Immature natural killer cell (primary cell): ENCODE results near the gene TMEM204. TPM values are rescaled to one million over a fixed set of nuclear protein-coding genes. Genes with fewer than 3 reads are reported as not detected.

Experiments
- DNase-seq, 3 donors: peaks; one replicate each; pipeline ENCODE4 v3.0.0; 2022; ENCODE audit warnings: mixed read lengths in 1 of 3
- H3K27ac Mint-ChIP-seq, 6 donors: one replicate each; pipeline ENCODE4 v1.8.0; 2020; ENCODE audit warnings: mixed read lengths in 6 of 6, mild to moderate bottlenecking in 5 of 6, inconsistent platforms in 4 of 6, moderate library complexity in 3 of 6
- H3K27me3 Mint-ChIP-seq, 3 donors: one replicate each; pipeline ENCODE4 v1.8.0; 2020 to 2021; ENCODE audit warnings: low read depth in 3 of 3, mild to moderate bottlenecking in 3 of 3, mixed read lengths in 3 of 3, moderate library complexity in 3 of 3, inconsistent platforms in 1 of 3
- H3K36me3 Mint-ChIP-seq, 3 donors: one replicate each; pipeline ENCODE4 v1.8.0; 2020; ENCODE audit warnings: mixed read lengths in 3 of 3, inconsistent platforms in 2 of 3, mild to moderate bottlenecking in 2 of 3
- H3K4me1 Mint-ChIP-seq, 2 donors: one replicate each; pipeline ENCODE4 v1.8.0; 2020; ENCODE audit warnings: inconsistent platforms in 2 of 2, mild to moderate bottlenecking in 2 of 2, mixed read lengths in 2 of 2, moderate library complexity in 1 of 2
- H3K4me3 Mint-ChIP-seq, 5 donors: one replicate each; pipeline ENCODE4 v1.8.0; 2020; ENCODE audit warnings: mild to moderate bottlenecking in 5 of 5, mixed read lengths in 5 of 5, inconsistent platforms in 3 of 5, moderate library complexity in 3 of 5
- H3K9me3 Mint-ChIP-seq, 6 donors: one replicate each; pipeline ENCODE4 v1.8.0; 2020; ENCODE audit warnings: mild to moderate bottlenecking in 6 of 6, mixed read lengths in 6 of 6, inconsistent platforms in 4 of 6, moderate library complexity in 3 of 6
- polyA plus RNA-seq, 3 donors: library from polyadenylated mRNA; unstranded; fragments of 300-500 nt; fragmentation: Illumina TruSeq; gene quantifications; one replicate each; pipeline ENCODE4 v1.2.3, GENCODE V29; 2021

TMEM204 gene
- polyA plus RNA-seq, 3 donors from 2014 or later, result 23.0 to 41.0 (median 38.3) TPM

- H3K4me3 Mint-ChIP-seq, result no peak overlapping the region
- no peaks in the 10 kb centered on the region for H3K9me3 Mint-ChIP-seq
- no peak for DNase-seq
- H3K4me1 Mint-ChIP-seq, result peaks cover 3 to 5% of the 10 kb centered on the region in 2 donors
- peaks cover 0 to 15% (median 9%) of the 10 kb centered on the region in 3 donors for H3K36me3 Mint-ChIP-seq
- peaks cover 0 to 2% (median 0%) of the 10 kb centered on the region in 3 donors for H3K27me3 Mint-ChIP-seq
- H3K27ac Mint-ChIP-seq, result no peak overlapping the region
Measured at GRCh38 chr16:1554826-1555445, 21.5 kb downstream of the TMEM204 start.

- H3K27ac Mint-ChIP-seq, result no peak overlapping the region
- peaks cover 0 to 3% of the 10 kb centered on the region in 2 donors for H3K4me1 Mint-ChIP-seq
- H3K36me3 Mint-ChIP-seq, result peaks cover 0 to 18% (median 6%) of the 10 kb centered on the region in 3 donors
- DNase-seq, result no peak
- no peak overlapping the region for H3K4me3 Mint-ChIP-seq
- H3K27me3 Mint-ChIP-seq, result peaks cover 0 to 2% (median 1%) of the 10 kb centered on the region in 3 donors
- no peaks in the 10 kb centered on the region for H3K9me3 Mint-ChIP-seq
Measured at GRCh38 chr16:1556254-1556653, 22.8 kb downstream of the TMEM204 start.

- Mint-ChIP-seq H3K9me3 (no peaks in the 10 kb centered on the region), H3K4me3 (no peak overlapping the region), H3K4me1 (peaks cover 0 to 1% of the 10 kb centered on the region in 2 donors), H3K36me3 (peaks cover 0 to 18% (median 6%) of the 10 kb centered on the region in 3 donors), H3K27me3 (peaks cover 0 to 1% (median 0%) of the 10 kb centered on the region in 3 donors), H3K27ac (no peak overlapping the region)
- no peak for DNase-seq
Measured at GRCh38 chr16:1557074-1557473, 23.6 kb downstream of the TMEM204 start.

GRCh38 chr16:1557576-1557975 lies 24.1 kb downstream of the TMEM204 start:
- H3K4me1 Mint-ChIP-seq, result no peaks in the 10 kb centered on the region
- DNase-seq, result no peak
- H3K27me3 Mint-ChIP-seq, result peaks cover 0 to 1% (median 0%) of the 10 kb centered on the region in 3 donors
- H3K9me3 Mint-ChIP-seq, result no peaks in the 10 kb centered on the region
- peak overlapping the region in 1 of 6 donors; percentile 35 for H3K27ac Mint-ChIP-seq
- peaks cover 0 to 18% (median 6%) of the 10 kb centered on the region in 3 donors for H3K36me3 Mint-ChIP-seq
- no peak overlapping the region for H3K4me3 Mint-ChIP-seq

- H3K4me1 Mint-ChIP-seq, result no peaks in the 10 kb centered on the region
- H3K36me3 Mint-ChIP-seq, result peaks cover 0 to 16% (median 6%) of the 10 kb centered on the region in 3 donors
- no peak overlapping the region for H3K4me3 Mint-ChIP-seq
- H3K27ac Mint-ChIP-seq, result no peak overlapping the region
- H3K27me3 Mint-ChIP-seq, result peaks cover 0 to 1% (median 0%) of the 10 kb centered on the region in 3 donors
- H3K9me3 Mint-ChIP-seq, result no peaks in the 10 kb centered on the region
- no peak for DNase-seq
Measured at GRCh38 chr16:1559446-1559975, 26.0 kb downstream of the TMEM204 start.

GRCh38 chr16:1560153-1560552 lies 26.7 kb downstream of the TMEM204 start:
- no peaks in the 10 kb centered on the region for H3K4me1 Mint-ChIP-seq
- H3K27ac Mint-ChIP-seq, result no peak overlapping the region
- H3K27me3 Mint-ChIP-seq, result peaks cover 0 to 1% (median 0%) of the 10 kb centered on the region in 3 donors
- peaks cover 0 to 16% (median 6%) of the 10 kb centered on the region in 3 donors for H3K36me3 Mint-ChIP-seq
- no peaks in the 10 kb centered on the region for H3K9me3 Mint-ChIP-seq
- DNase-seq, result no peak
- H3K4me3 Mint-ChIP-seq, result no peak overlapping the region

- no peak for DNase-seq
- Mint-ChIP-seq H3K27ac (no peak overlapping the region), H3K4me3 (no peak overlapping the region), H3K27me3 (peaks cover 0 to 1% (median 0%) of the 10 kb centered on the region in 3 donors), H3K4me1 (no peaks in the 10 kb centered on the region), H3K36me3 (peaks cover 0 to 16% (median 6%) of the 10 kb centered on the region in 3 donors), H3K9me3 (no peaks in the 10 kb centered on the region)
Measured at GRCh38 chr16:1560866-1561265, 27.4 kb downstream of the TMEM204 start.

- no peak overlapping the region for H3K4me3 Mint-ChIP-seq
- H3K27me3 Mint-ChIP-seq, result peaks cover 0 to 1% (median 0%) of the 10 kb centered on the region in 3 donors
- H3K36me3 Mint-ChIP-seq, result peaks cover 0 to 14% (median 6%) of the 10 kb centered on the region in 3 donors
- H3K4me1 Mint-ChIP-seq, result no peaks in the 10 kb centered on the region
- DNase-seq, result no peak
- no peak overlapping the region for H3K27ac Mint-ChIP-seq
- no peaks in the 10 kb centered on the region for H3K9me3 Mint-ChIP-seq
Measured at GRCh38 chr16:1561266-1561665, 27.8 kb downstream of the TMEM204 start.

GRCh38 chr16:1561836-1562235 lies 28.4 kb downstream of the TMEM204 start:
- DNase-seq, result no peak
- Mint-ChIP-seq H3K9me3 (no peaks in the 10 kb centered on the region), H3K4me1 (no peaks in the 10 kb centered on the region), H3K27me3 (peaks cover 0 to 1% (median 0%) of the 10 kb centered on the region in 3 donors), H3K27ac (no peak overlapping the region), H3K4me3 (no peak overlapping the region), H3K36me3 (peaks cover 0 to 11% (median 6%) of the 10 kb centered on the region in 3 donors)

- no peak overlapping the region for H3K27ac Mint-ChIP-seq
- no peak overlapping the region for H3K4me3 Mint-ChIP-seq
- DNase-seq, result no peak
- H3K27me3 Mint-ChIP-seq, result peaks cover 0 to 2% (median 1%) of the 10 kb centered on the region in 3 donors
- H3K9me3 Mint-ChIP-seq, result no peaks in the 10 kb centered on the region
- no peaks in the 10 kb centered on the region for H3K4me1 Mint-ChIP-seq
- peaks cover 0 to 8% (median 6%) of the 10 kb centered on the region in 3 donors for H3K36me3 Mint-ChIP-seq
Measured at GRCh38 chr16:1563786-1564185, 30.3 kb downstream of the TMEM204 start.

GRCh38 chr16:1564325-1564724 lies 30.9 kb downstream of the TMEM204 start:
- H3K27ac Mint-ChIP-seq, result no peak overlapping the region
- no peaks in the 10 kb centered on the region for H3K4me1 Mint-ChIP-seq
- H3K9me3 Mint-ChIP-seq, result no peaks in the 10 kb centered on the region
- no peak overlapping the region for H3K4me3 Mint-ChIP-seq
- DNase-seq, result no peak
- H3K36me3 Mint-ChIP-seq, result peaks cover 0 to 8% (median 6%) of the 10 kb centered on the region in 3 donors
- H3K27me3 Mint-ChIP-seq, result peaks cover 0 to 2% (median 1%) of the 10 kb centered on the region in 3 donors

- peaks cover 0 to 2% (median 1%) of the 10 kb centered on the region in 3 donors for H3K27me3 Mint-ChIP-seq
- no peak overlapping the region for H3K27ac Mint-ChIP-seq
- H3K4me3 Mint-ChIP-seq, result no peak overlapping the region
- DNase-seq, result no peak
- H3K36me3 Mint-ChIP-seq, result peaks cover 0 to 3% (median 0%) of the 10 kb centered on the region in 3 donors
- H3K9me3 Mint-ChIP-seq, result no peaks in the 10 kb centered on the region
- no peaks in the 10 kb centered on the region for H3K4me1 Mint-ChIP-seq
Measured at GRCh38 chr16:1565083-1565805, 31.8 kb downstream of the TMEM204 start.

- Mint-ChIP-seq H3K4me3 (no peak overlapping the region), H3K27me3 (peaks cover 0 to 2% (median 0%) of the 10 kb centered on the region in 3 donors), H3K27ac (no peak overlapping the region), H3K9me3 (no peaks in the 10 kb centered on the region), H3K4me1 (no peaks in the 10 kb centered on the region), H3K36me3 (no peaks in the 10 kb centered on the region)
- no peak for DNase-seq
Measured at GRCh38 chr16:1567988-1568387, 34.5 kb downstream of the TMEM204 start.
